Fibroblast of pulmonary artery (primary cell): ENCODE measurements around the gene MGAT4B.

Experiments used
- DNase-seq: peaks from one replicate; pipeline ENCODE4 v3.0.0-alpha.2; 2010; ENCODE audit warnings: low read depth
- H3K4me3 ChIP-seq: replicated peaks from 2 replicates; pipeline ENCODE4 v1.5.1; 2011; ENCODE audit warnings: low read depth, mild to moderate bottlenecking, control low read depth, low read length, moderate library complexity
- TF ChIP-seq, protein P1 (sequence below): IDR thresholded peaks from 2 replicates; pipeline ENCODE4 v1.5.1; 2011; ENCODE audit warnings: mild to moderate bottlenecking, control low read depth, low read length, inconsistent platforms; ENCODE audit errors: missing control alignments

The MGAT4B gene

DNA sequence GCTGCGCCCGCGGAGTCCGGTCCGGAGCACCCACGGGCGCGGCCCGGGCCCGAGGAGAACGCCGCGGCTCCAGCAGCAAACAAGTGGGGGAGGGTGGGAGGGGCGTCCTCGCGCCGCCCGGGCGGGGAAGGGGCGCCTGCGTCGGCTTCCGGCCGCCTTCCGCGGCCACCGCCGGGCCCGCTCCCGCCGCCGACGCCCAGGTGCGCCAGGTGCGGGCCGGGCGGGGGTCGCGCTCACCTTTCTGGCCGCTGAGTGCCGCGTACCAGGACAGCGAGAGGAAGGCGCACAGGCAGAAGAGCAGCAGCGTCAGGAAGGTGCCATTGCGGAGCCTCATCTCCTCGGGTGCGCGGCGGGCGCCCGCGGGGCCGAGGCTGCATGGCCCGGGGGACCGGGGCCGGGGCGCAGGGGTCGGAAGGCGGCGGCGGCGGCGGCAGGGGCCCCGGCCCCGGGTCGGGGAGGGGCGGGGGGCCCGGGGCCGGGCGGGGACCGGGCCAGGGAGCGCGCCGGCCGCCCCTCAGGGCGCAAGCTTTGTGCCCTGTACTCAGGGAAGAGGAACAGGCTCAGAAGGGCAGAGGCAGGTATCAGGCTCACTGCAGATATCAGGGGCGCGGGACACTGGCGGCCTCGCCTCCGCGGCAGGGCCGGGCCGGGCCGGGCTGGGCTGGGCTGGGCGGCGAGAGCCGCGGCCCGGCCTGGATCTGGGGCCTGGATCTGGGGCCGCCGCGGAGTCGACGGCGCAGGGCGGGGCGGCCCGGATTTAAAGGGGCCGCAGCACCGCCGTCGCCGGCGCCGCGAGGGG lies at the start of gene MGAT4B:
Gene MGAT4B (minus strand): TSS at position 617 of the 799 bp plus-strand sequence. CDS start 283 bp downstream, at position 334.
- H3K4me3 ChIP-seq: peak within 1 kb of the TSS; percentile 71
- DNase-seq: peak; percentile 71
- TF ChIP-seq, protein P1, sequence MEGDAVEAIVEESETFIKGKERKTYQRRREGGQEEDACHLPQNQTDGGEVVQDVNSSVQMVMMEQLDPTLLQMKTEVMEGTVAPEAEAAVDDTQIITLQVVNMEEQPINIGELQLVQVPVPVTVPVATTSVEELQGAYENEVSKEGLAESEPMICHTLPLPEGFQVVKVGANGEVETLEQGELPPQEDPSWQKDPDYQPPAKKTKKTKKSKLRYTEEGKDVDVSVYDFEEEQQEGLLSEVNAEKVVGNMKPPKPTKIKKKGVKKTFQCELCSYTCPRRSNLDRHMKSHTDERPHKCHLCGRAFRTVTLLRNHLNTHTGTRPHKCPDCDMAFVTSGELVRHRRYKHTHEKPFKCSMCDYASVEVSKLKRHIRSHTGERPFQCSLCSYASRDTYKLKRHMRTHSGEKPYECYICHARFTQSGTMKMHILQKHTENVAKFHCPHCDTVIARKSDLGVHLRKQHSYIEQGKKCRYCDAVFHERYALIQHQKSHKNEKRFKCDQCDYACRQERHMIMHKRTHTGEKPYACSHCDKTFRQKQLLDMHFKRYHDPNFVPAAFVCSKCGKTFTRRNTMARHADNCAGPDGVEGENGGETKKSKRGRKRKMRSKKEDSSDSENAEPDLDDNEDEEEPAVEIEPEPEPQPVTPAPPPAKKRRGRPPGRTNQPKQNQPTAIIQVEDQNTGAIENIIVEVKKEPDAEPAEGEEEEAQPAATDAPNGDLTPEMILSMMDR: no peak

DNA sequence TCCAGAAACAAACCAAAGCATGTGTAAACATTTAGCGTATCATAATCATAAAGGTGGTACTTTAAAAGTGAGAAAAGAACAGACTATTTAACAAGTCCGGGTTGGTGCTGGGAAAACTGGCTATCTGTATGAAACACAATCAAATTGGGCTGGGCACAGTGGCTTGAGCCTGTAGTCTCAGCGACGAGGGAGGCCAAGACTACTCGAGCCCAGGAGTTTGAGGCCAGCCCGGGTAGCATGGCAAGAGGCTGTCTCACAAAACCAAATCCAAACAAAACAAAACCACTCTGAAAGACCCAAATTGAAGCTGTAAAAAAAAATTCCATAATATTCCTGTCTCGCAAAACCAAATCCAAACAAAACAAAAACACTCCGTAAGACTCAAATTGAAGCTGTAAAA lies 47.7 kb upstream of the MGAT4B start:
- no peak overlapping the region for H3K4me3 ChIP-seq
- TF ChIP-seq, protein P1: no peak
- no peak for DNase-seq

GRCh38 chr5:179852993-179853547 lies 46.4 kb upstream of the MGAT4B start:
- TF ChIP-seq, protein P1: no peak
- no peak overlapping the region for H3K4me3 ChIP-seq
- DNase-seq: no peak

DNA sequence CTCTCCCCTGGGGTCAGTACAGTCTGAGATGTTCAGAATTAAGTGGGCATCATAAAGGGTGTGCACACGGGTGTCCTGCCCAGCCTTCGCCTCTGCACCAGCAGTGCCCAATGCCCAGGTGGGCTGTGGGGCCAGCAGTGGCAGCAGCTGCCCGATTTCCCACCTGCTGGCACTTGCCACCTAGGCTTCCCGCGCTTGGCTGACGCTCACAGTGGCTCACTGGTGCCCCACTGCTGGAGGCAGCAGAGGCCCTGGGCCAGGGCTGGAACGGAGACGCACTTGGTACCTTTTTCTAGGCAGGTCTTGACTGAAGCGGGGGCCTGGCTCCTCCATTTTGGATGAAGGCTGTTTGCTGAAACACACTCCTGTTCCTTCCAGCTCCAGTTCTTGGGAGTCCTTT lies 35.0 kb upstream of the MGAT4B start:
- no peak overlapping the region for H3K4me3 ChIP-seq
- no peak for DNase-seq
- TF ChIP-seq, protein P1: no peak

DNA sequence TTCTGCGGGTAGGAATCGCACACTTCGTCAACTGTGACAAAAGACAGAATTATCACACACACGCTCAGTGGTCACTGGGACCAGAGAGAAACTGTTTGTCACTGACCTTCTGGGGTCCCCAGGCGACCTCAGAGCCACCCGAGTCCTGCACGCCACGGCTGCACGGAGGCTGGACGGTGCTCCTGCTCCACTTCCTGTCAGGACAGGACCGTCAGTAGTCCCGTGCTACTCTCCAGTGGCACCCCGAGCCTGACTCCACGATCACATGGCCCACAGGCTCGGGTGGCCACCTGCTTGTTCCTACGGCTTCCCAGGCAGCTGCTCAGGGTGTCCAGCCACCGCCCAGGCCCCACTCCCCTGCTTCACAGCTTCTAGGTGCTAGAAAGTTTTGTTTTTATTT lies 34.1 kb upstream of the MGAT4B start:
- TF ChIP-seq, protein P1: no peak
- no peak for DNase-seq
- H3K4me3 ChIP-seq: no peak overlapping the region

- H3K4me3 ChIP-seq: no peak overlapping the region
- TF ChIP-seq, protein P1: no peak
- no peak for DNase-seq
These were observed 33.7 kb upstream of the MGAT4B start for GRCh38 chr5:179840321-179840720.
